Prostate gland (tissue), 2 donors: ENCODE results near the gene EPAS1. TPM values are rescaled to one million over a fixed set of nuclear protein-coding genes. Genes with fewer than 3 reads are reported as not detected.
A peak's percentile ranks its signal among the peaks of the same experiment; 100 is the strongest.

Experiments used
- DNase-seq: peaks from one replicate; pipeline ENCODE4 v3.0.0-alpha.2; 2019; ENCODE audit warnings: low spot score
- H3K27ac ChIP-seq, 2 donors: fragments of 200-600 bp; sonication (generic); 2 replicates each; pipeline ENCODE4 v1.5.1; 2017 to 2019
- H3K27me3 ChIP-seq: fragments of 200-600 bp; sonication (generic); replicated peaks from 2 replicates; pipeline ENCODE4 v1.5.1; 2019; ENCODE audit not compliant: insufficient read depth
- H3K36me3 ChIP-seq, 2 donors: fragments of 200-600 bp; sonication (generic); 1 replicate in 1 of 2; 2 replicates in 1 of 2; pipeline versions ENCODE4 v1.5.1 to v1.8.1; 2017 to 2019
- H3K4me1 ChIP-seq: fragments of 200-600 bp; sonication (generic); replicated peaks from 2 replicates; pipeline ENCODE4 v1.5.1; 2019
- H3K4me3 ChIP-seq, 2 donors: fragments of 200-600 bp; sonication (generic); 2 replicates each; pipeline ENCODE4 v1.5.1; 2017 to 2019
- H3K9me3 ChIP-seq: fragments of 200-600 bp; sonication (generic); 2 replicates; pipeline ENCODE4 v1.5.1; 2017
- POLR2A ChIP-seq: fragments of 450-650 bp; IDR thresholded peaks from one replicate; pipeline ENCODE4 v1.6.1; 2016; ENCODE audit warnings: antibody characterized with exemption, mild to moderate bottlenecking
- POLR2AphosphoS5 ChIP-seq: sonication (generic); formaldehyde crosslinking; IDR thresholded peaks from one replicate; pipeline ENCODE4 v1.6.1; 2017; ENCODE audit warnings: antibody characterized with exemption
- WGBS: methylation state at CpG from one replicate; pipeline ENCODE4 v1.1.5; 2018; 5-methylcytosine and 5-hydroxymethylcytosine counted together
- intact Hi-C: fragments of 100-400 bp; cut with DNase I; formaldehyde crosslinking; loops from one replicate; pipeline ENCODE4 v1.14.2; 2022
- total RNA-seq, 2 donors: library from RNA; depleted of rRNA; stranded (reverse); fragments of >200 nt; gene quantifications; one replicate each; pipeline ENCODE4 v1.1.0, GENCODE V29; 2016
- TF ChIP-seq, protein P1 (sequence below), 4 experiments: fragments of 200-600 bp in 2 of 4; fragments of 450-650 bp in 2 of 4; sonication (generic) in 2 of 4; IDR thresholded peaks; 1 replicate in 3 of 4; 2 replicates in 1 of 4; pipeline ENCODE4 v1.5.1; 2016 to 2019; ENCODE audit warnings: antibody characterized with exemption in 4 of 4, mild to moderate bottlenecking in 2 of 4, moderate library complexity in 2 of 4

Gene EPAS1
- total RNA-seq, 2 donors from 2014 or later = 109 to 356 TPM

DNA sequence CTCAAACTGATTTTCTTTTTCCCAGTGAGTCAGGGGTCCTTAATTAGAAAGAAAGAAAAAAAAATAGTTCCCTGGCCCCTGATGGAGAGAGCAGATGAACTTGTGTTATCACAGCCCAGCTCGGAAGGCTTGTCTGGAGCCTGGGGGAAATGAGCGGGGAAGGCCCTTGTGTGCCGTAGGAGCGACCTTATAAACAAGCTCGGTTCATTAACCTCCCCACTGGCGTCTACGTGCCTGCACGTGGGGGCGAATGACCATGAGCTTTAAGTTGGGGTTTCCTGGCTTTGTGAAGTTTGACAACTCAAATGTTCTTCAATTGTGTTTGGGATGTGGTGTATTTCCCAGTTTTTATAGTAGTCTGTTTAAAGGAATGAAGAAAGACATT, 69.5 kb downstream of the EPAS1 start:
- Histone ChIP-seq H3K36me3 (no peaks in the 10 kb centered on the region), H3K27ac (peak overlapping the region in 1 of 2 donors; percentile 69), H3K9me3 (no peaks in the 10 kb centered on the region), H3K4me1 (peaks cover 4% of the 10 kb centered on the region), H3K27me3 (no peaks in the 10 kb centered on the region), H3K4me3 (no peak overlapping the region)
- no peak for DNase-seq
- WGBS = 59% methylated on average over 9 of the region's 9 CpGs
- TF ChIP-seq POLR2AphosphoS5 (no peak), POLR2A (no peak)
- TF ChIP-seq, protein P1, sequence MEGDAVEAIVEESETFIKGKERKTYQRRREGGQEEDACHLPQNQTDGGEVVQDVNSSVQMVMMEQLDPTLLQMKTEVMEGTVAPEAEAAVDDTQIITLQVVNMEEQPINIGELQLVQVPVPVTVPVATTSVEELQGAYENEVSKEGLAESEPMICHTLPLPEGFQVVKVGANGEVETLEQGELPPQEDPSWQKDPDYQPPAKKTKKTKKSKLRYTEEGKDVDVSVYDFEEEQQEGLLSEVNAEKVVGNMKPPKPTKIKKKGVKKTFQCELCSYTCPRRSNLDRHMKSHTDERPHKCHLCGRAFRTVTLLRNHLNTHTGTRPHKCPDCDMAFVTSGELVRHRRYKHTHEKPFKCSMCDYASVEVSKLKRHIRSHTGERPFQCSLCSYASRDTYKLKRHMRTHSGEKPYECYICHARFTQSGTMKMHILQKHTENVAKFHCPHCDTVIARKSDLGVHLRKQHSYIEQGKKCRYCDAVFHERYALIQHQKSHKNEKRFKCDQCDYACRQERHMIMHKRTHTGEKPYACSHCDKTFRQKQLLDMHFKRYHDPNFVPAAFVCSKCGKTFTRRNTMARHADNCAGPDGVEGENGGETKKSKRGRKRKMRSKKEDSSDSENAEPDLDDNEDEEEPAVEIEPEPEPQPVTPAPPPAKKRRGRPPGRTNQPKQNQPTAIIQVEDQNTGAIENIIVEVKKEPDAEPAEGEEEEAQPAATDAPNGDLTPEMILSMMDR (IDR thresholded peaks at IDR 0.05) = no peak
- intact Hi-C loops = loop anchor here (2.0 to 5.0 kb wide), 3 partner anchors 69 to 356 kb away; partner anchors contain the start of gene EPAS1

DNA sequence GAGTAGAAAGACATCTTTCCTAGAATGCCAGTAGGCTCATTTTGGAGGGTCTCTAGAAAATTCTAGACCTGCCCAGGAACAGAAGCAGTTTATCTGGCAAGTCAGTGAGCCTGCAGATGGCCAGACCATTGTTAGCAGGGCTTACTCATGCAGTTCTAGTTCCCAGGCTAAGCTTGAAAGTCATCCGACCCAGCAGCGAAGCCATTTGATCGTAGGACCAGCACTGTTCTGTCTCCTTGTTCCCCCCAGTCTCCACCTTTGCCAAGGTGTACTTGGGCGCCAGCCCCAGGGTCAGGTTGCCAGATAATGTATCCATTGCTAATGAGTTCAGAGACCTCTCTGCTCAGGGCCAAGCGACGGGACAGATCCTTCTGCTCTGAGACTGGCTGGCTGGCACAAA, 70.1 kb downstream of the EPAS1 start:
- H3K27me3 ChIP-seq = no peaks in the 10 kb centered on the region
- H3K27ac ChIP-seq = peak overlapping the region; percentile 24 to 69
- WGBS = 89% methylated on average over 6 of the region's 6 CpGs
- no peaks in the 10 kb centered on the region for H3K36me3 ChIP-seq
- H3K9me3 ChIP-seq = no peaks in the 10 kb centered on the region
- intact Hi-C loops = loop anchor here (2.0 to 5.0 kb wide), 3 partner anchors 70 to 356 kb away; partner anchors contain the start of gene EPAS1
- no peak for TF ChIP-seq POLR2A
- TF ChIP-seq, protein P1 (IDR thresholded peaks at IDR 0.05) = no peak
- TF ChIP-seq POLR2AphosphoS5 = no peak
- DNase-seq = no peak
- no peak overlapping the region for H3K4me3 ChIP-seq
- H3K4me1 ChIP-seq = peaks cover 4% of the 10 kb centered on the region

DNA sequence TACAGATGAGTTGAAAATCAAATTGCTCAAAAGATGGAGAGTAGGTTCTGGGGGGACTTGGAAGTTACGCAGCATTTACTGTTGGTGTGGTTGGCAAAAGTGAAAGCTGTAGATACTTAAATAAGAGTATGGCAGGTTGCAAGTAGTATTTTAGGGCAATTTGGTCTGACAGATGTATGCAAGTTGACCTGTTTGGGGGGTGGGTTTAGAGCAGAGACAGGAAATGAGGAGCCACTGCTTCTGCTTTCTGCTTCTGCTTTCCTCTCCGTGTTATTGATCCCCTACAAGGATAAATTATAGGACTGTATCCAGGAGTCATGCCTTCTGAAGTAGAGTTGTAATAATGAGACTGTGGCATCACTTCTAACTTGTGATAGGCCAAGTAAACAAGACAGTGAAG, 71.2 kb downstream of the EPAS1 start:
- Histone ChIP-seq H3K27ac (no peak overlapping the region), H3K9me3 (no peaks in the 10 kb centered on the region), H3K4me1 (peaks cover 4% of the 10 kb centered on the region), H3K27me3 (no peaks in the 10 kb centered on the region), H3K4me3 (no peak overlapping the region), H3K36me3 (no peaks in the 10 kb centered on the region)
- intact Hi-C loops = loop anchor here (5.0 kb wide), 2 partner anchors 71 to 306 kb away; partner anchors contain the start of gene EPAS1
- 84% methylated on average over 2 of the region's 2 CpGs for WGBS
- DNase-seq = no peak
- TF ChIP-seq POLR2AphosphoS5 = no peak
- TF ChIP-seq, protein P1 (IDR thresholded peaks at IDR 0.05) = no peak
- TF ChIP-seq POLR2A = no peak

DNA sequence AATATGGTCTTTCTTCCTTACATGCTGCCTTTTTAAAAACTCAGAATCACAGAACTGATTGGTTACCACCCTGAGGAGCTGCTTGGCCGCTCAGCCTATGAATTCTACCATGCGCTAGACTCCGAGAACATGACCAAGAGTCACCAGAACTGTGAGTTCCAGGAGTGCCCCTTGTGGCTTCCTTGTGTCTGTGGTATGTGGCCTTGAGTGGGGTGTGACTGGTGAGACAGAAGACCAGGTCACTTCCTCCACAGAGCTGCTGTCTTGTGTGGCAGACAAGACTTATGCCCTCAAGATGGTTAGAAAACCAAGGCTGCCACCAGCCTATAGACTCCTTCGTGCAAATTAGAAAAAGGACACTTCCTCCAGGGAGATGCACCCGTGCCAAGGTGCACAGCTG, 72.6 kb downstream of the EPAS1 start:
- intact Hi-C loops = loop anchor here (5.0 kb wide), 2 partner anchors 72 to 307 kb away; partner anchors contain the start of gene EPAS1

DNA sequence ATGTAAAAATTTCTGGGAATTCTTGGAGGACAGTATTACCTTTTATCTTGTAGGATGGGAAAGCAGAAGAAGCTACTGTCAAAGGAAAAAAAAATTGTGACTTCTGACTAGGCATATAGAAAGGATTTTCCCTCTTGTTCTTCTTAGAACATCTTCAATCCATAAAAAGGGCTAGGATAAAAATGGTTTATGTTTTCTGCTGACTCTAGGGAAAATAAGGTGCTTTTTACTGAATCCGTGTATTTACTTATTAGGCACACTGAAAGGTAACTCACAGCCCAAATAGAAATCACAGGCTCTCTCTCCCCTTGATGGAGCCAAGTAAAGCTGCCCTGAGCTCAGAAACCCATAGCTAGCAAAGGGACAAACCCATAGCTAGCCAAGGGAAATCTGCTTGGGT, 74.6 kb downstream of the EPAS1 start:
- WGBS = 92% methylated on average over 1 of the region's 1 CpG
- intact Hi-C loops = no loop called here
- no peaks in the 10 kb centered on the region for H3K36me3 ChIP-seq
- no peaks in the 10 kb centered on the region for H3K27me3 ChIP-seq
- TF ChIP-seq, protein P1 (IDR thresholded peaks at IDR 0.05) = no peak
- no peak for TF ChIP-seq POLR2AphosphoS5
- TF ChIP-seq POLR2A = no peak
- peaks cover 4% of the 10 kb centered on the region for H3K4me1 ChIP-seq
- no peaks in the 10 kb centered on the region for H3K9me3 ChIP-seq
- no peak for DNase-seq
- H3K4me3 ChIP-seq = no peak overlapping the region
- no peak overlapping the region for H3K27ac ChIP-seq

More for the DNA sequence above, 72.6 kb downstream of the EPAS1 start:
- WGBS = 95% methylated on average over 5 of the region's 5 CpGs
- DNase-seq = no peak
- Histone ChIP-seq H3K4me3 (no peak overlapping the region), H3K36me3 (no peaks in the 10 kb centered on the region), H3K27me3 (no peaks in the 10 kb centered on the region), H3K9me3 (no peaks in the 10 kb centered on the region), H3K4me1 (peaks cover 4% of the 10 kb centered on the region), H3K27ac (no peak overlapping the region)
- TF ChIP-seq POLR2AphosphoS5 (no peak), POLR2A (no peak)
- TF ChIP-seq, protein P1 (IDR thresholded peaks at IDR 0.05) = no peak
